GM12878 (cell line): ENCODE data around the gene TXLNB. TPM values are rescaled to one million over a fixed set of nuclear protein-coding genes. Genes with fewer than 3 reads are reported as not detected.

Source experiments
- ATAC-seq: fragments of 200-7000 bp; cut with Tn5 transposase; 3 replicates; pipeline ENCODE4 v1.9.1; 2020; ENCODE audit warnings: mild to moderate bottlenecking, moderate library complexity
- BruUV-seq: library from RNA; stranded (reverse); fragments of 400-500 nt; replicated peaks from 2 replicates; lab custom pipeline; 2021; lab: Mats Ljungman, UMichigan
- CTCF ChIA-PET: fragments of 300-600 bp; sonication (Branson Sonifier 250); formaldehyde crosslinking; extraction: SDS; loops from one replicate; lab custom pipeline; 2021; ENCODE audit warnings: inconsistent platforms; lab: Yijun Ruan, JAX
- POLR2A ChIA-PET: fragments of 350-600 bp; formaldehyde crosslinking; extraction: SDS; loops from one replicate; lab custom pipeline; 2021; ENCODE audit warnings: inconsistent platforms; lab: Charles Lee
- RAD21 ChIA-PET: fragments of 300-600 bp; sonication (Branson Sonifier 250); formaldehyde crosslinking; loops from one replicate; lab custom pipeline; 2023; ENCODE audit warnings: antibody characterized with exemption; ENCODE audit not compliant: unreplicated experiment; lab: Charles Lee
- SMC1A ChIA-PET: fragments of 300-600 bp; sonication (Branson Sonifier 250); formaldehyde crosslinking; loops from one replicate; lab custom pipeline; 2023; ENCODE audit not compliant: unreplicated experiment, uncharacterized antibody; lab: Charles Lee
- DNase-seq: peaks from one replicate; pipeline ENCODE4 v3.0.0-alpha.2; 2011; ENCODE audit warnings: low read depth, low spot score
- FAIRE-seq: peaks from 3 replicates; lab custom pipeline; 2011; peaks lifted over from hg19 to GRCh38; lab: Jason Lieb, UNC
- H2AFZ ChIP-seq: 2 replicates; pipeline ENCODE4 v1.6.0; 2011; ENCODE audit warnings: low read depth, low read length, control low read depth; ENCODE audit not compliant: control insufficient read depth
- H3K27ac ChIP-seq: 2 replicates; pipeline ENCODE4 v1.5.1; 2011; ENCODE audit warnings: control low read depth; ENCODE audit not compliant: control insufficient read depth, insufficient read depth
- H3K27me3 ChIP-seq, 2 experiments: replicated peaks in 1 of 2; 2 replicates each; pipeline versions ENCODE4 v1.6.0 to v1.6.1; 2011; ENCODE audit warnings: low read length in 1 of 2; ENCODE audit not compliant: control insufficient read depth in 2 of 2, insufficient read depth in 2 of 2
- H3K36me3 ChIP-seq, 2 experiments: 2 replicates each; pipeline ENCODE4 v1.5.1; 2011; ENCODE audit warnings: low read length in 1 of 2; ENCODE audit not compliant: control insufficient read depth in 2 of 2, insufficient read depth in 2 of 2
- H3K4me1 ChIP-seq: 2 replicates; pipeline ENCODE4 v1.6.1; 2011; ENCODE audit warnings: mild to moderate bottlenecking, low read length, moderate library complexity, mixed read lengths; ENCODE audit not compliant: control insufficient read depth, insufficient read depth
- H3K4me2 ChIP-seq: 2 replicates; pipeline ENCODE4 v1.6.0; 2011; ENCODE audit warnings: control low read depth; ENCODE audit not compliant: control insufficient read depth, insufficient read depth
- H3K4me3 ChIP-seq: fragments of 200-600 bp; sonication (generic); 2 replicates; pipeline ENCODE4 v1.5.1; 2016
- H3K79me2 ChIP-seq: 2 replicates; pipeline ENCODE4 v1.6.0; 2011; ENCODE audit warnings: low read length; ENCODE audit not compliant: control insufficient read depth, insufficient read depth
- H3K9ac ChIP-seq: 2 replicates; pipeline ENCODE4 v1.8.0; 2011; ENCODE audit warnings: low read length, control low read depth, mixed read lengths; ENCODE audit not compliant: control insufficient read depth, insufficient read depth
- H3K9me3 ChIP-seq: replicated peaks from 3 replicates; pipeline ENCODE4 v1.5.1; 2011; ENCODE audit warnings: mild to moderate bottlenecking, low read length; ENCODE audit not compliant: control insufficient read depth, insufficient read depth
- H4K20me1 ChIP-seq: 2 replicates; pipeline ENCODE4 v1.6.0; 2011; ENCODE audit not compliant: control insufficient read depth, insufficient read depth
- CHD1 ChIP-seq: IDR thresholded peaks from 2 replicates; pipeline ENCODE4 v1.6.1; 2012; ENCODE audit warnings: low read depth, low read length, improper control_type of control experiment
- DPF2 ChIP-seq: fragments of 450-650 bp; IDR thresholded peaks from 2 replicates; pipeline ENCODE4 v1.6.1; 2017; ENCODE audit warnings: mild to moderate bottlenecking
- EZH2 ChIP-seq: IDR thresholded peaks from 2 replicates; pipeline ENCODE4 v1.6.1; 2012; ENCODE audit warnings: low read depth, mild to moderate bottlenecking, control low read depth, inconsistent platforms, low read length, borderline replicate concordance; ENCODE audit not compliant: control insufficient read depth
- FOS ChIP-seq: IDR thresholded peaks from 3 replicates; pipeline ENCODE4 v1.6.1; 2011; ENCODE audit warnings: borderline replicate concordance; ENCODE audit not compliant: insufficient read length; ENCODE audit errors: extremely low read depth
- HDGF ChIP-seq: fragments of 450-650 bp; IDR thresholded peaks from 2 replicates; pipeline ENCODE4 v1.6.1; 2016; ENCODE audit warnings: antibody characterized with exemption
- LARP7 ChIP-seq: fragments of 450-650 bp; IDR thresholded peaks from 2 replicates; pipeline ENCODE4 v1.6.1; 2017; ENCODE audit warnings: mild to moderate bottlenecking
- MYB ChIP-seq: fragments of 150-350 bp; IDR thresholded peaks from 2 replicates; pipeline ENCODE4 v1.6.1; 2014; ENCODE audit warnings: mild to moderate bottlenecking, low read depth, low read length, borderline replicate concordance
- POU2F2 ChIP-seq: IDR thresholded peaks from 3 replicates; pipeline ENCODE4 v1.6.1; 2011; ENCODE audit warnings: low read depth, mild to moderate bottlenecking, low read length, borderline replicate concordance
- SMAD1 ChIP-seq: fragments of 450-650 bp; IDR thresholded peaks from 2 replicates; pipeline ENCODE4 v1.6.1; 2018; ENCODE audit warnings: mild to moderate bottlenecking, low read depth; ENCODE audit not compliant: partially characterized antibody
- SREBF1 ChIP-seq: IDR thresholded peaks from 2 replicates; pipeline ENCODE4 v1.6.1; 2012; ENCODE audit warnings: mild to moderate bottlenecking, low read length
- SRF ChIP-seq, 2 experiments: IDR thresholded peaks; 2 replicates each; pipeline ENCODE4 v1.6.1; 2011; ENCODE audit warnings: low read depth in 2 of 2, low read length in 2 of 2, mild to moderate bottlenecking in 1 of 2, moderate library complexity in 1 of 2
- ZZZ3 ChIP-seq: IDR thresholded peaks from 2 replicates; pipeline ENCODE4 v1.6.1; 2011; ENCODE audit warnings: low read depth; ENCODE audit not compliant: control insufficient read depth, insufficient read length
- WGBS: methylation state at CpG from one replicate; pipeline ENCODE4 v1.1.6; 2016; ENCODE audit warnings: low lambda C conversion rate; ENCODE audit not compliant: insufficient replicate concordance, insufficient coverage; ENCODE audit errors: missing lambda C conversion rate; 5-methylcytosine and 5-hydroxymethylcytosine counted together
- in situ Hi-C: fragments of 300-500 bp; cut with MboI; formaldehyde crosslinking; loops from 9 replicates; pipeline ENCODE4 v1.14.3; 2018; ENCODE audit warnings: mixed read lengths
- intact Hi-C: fragments of 100-400 bp; cut with micrococcal nuclease; formaldehyde crosslinking; loops from one replicate; pipeline ENCODE4 v1.14.2; 2022; ENCODE audit not compliant: unreplicated experiment
- polyA plus RNA-seq, 11 experiments: library from polyadenylated mRNA; depleted of rRNA in 4 of 11; unstranded in 6 of 11; stranded (reverse) in 5 of 11; fragments of >200 nt; fragmentation: Nextera tagmentation in 4 of 11; fragmentation: Illumina TruSeq in 1 of 11; extraction: Ambion mirVana in 4 of 11; extraction: Trizol in 1 of 11; gene quantifications; 1 replicate in 1 of 11; 2 replicates in 10 of 11; pipeline versions ENCODE4 v1.2.1 to v1.2.3, GENCODE V29; 2011 to 2016; ENCODE audit warnings: inconsistent platforms in 2 of 11, missing spikeins in 2 of 11, low read depth in 1 of 11
- total RNA-seq, 4 experiments: library from RNA; depleted of rRNA in 3 of 4; stranded (reverse); fragments of >200 nt in 3 of 4; fragmentation: Illumina TruSeq in 1 of 4; extraction: Trizol in 1 of 4; gene quantifications; 2 replicates each; pipeline versions ENCODE4 v1.2.1 to v1.2.3, GENCODE V29; 2013 to 2021
- TF ChIP-seq, protein P1 (sequence below): fragments of 450-650 bp; formaldehyde crosslinking; IDR thresholded peaks from 2 replicates; pipeline ENCODE4 v1.5.0; 2022; ENCODE audit warnings: mild to moderate bottlenecking, missing genetic modification characterization

Gene TXLNB
- total and polyA plus RNA-seq, 10 of the 15 experiments (the other 5 are each of a cell fraction or from before 2014, with no cell fraction given): 0.07 to 1.3 (median 0.22) TPM; not detected in 1

- no TSS peak for BruUV-seq
- no peak overlapping the region for H2AFZ ChIP-seq
- no peak overlapping the region for H3K9ac ChIP-seq
- H3K4me3 ChIP-seq: no peak overlapping the region
- FAIRE-seq (no peak), DNase-seq (no peak), ATAC-seq (no peak)
- TF ChIP-seq SREBF1: no peak
- TF ChIP-seq HDGF: no peak
- TF ChIP-seq SMAD1: no peak
- no peak for TF ChIP-seq CHD1
- no peak for TF ChIP-seq DPF2
- SMC1A ChIA-PET: interaction anchor here (1.2 to 2.0 kb wide), 5 partner anchors 18 to 107 kb away, joined by 3 to 14 read pairs (median 4); partner anchors contain the start of gene TXLNB
- CTCF ChIA-PET: interaction anchor here (1.1 to 1.7 kb wide), 5 partner anchors 10 to 112 kb away, joined by 3 to 4 read pairs (median 3); no protein-coding TSS in a partner anchor
- no peak overlapping the region for H3K27ac ChIP-seq
- RAD21 ChIA-PET: interaction anchor here (1.0 to 1.3 kb wide), 2 partner anchors 38 to 107 kb away, joined by 3 to 4 read pairs; no protein-coding TSS in a partner anchor
- H3K36me3 ChIP-seq: no peaks in the 10 kb centered on the region
- no peaks in the 10 kb centered on the region for H3K9me3 ChIP-seq
- H4K20me1 ChIP-seq: no peaks in the 10 kb centered on the region
- POLR2A ChIA-PET: interaction anchor here (0.6 to 2.0 kb wide), 6 partner anchors 13 to 443 kb away, joined by 3 to 5 read pairs (median 3); no protein-coding TSS in a partner anchor
- no peaks in the 10 kb centered on the region for H3K27me3 ChIP-seq
- in situ Hi-C loops: no loop called here
- intact Hi-C loops: no loop called here
- no peak overlapping the region for H3K4me2 ChIP-seq
- H3K79me2 ChIP-seq: no peaks in the 10 kb centered on the region
- no peaks in the 10 kb centered on the region for H3K4me1 ChIP-seq
- WGBS: 100% methylated on average over 3 of the region's 3 CpGs
These were observed 34.5 kb downstream of the TXLNB start for GRCh38 chr6:139257291-139257690.

DNA sequence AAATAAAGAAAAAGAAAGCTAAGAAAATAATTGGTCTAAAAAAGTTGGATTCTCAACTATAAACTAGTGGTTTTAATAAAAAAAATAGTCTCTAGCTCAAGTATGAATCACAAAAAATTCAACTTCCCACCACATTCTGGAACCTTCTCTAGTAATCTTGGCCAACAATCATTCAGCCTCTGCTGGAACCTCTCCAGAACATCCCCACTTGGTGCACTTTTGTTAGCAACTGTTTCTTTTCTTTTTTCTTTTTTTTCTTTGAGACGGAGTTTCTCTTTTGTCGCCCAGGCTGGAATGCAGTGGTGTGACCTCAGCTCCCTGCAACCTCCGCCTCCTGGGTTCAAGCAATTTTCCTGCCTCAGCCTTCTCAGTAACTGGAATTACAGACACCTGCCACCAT lies 35.7 kb downstream of the TXLNB start:
- no TSS peak for BruUV-seq
- FAIRE-seq: no peak
- no peak for ATAC-seq
- no peak for DNase-seq
- WGBS: 95% methylated on average over 3 of the region's 3 CpGs
- Histone ChIP-seq H3K4me1 (peaks cover 2% of the 10 kb centered on the region; the same call in 1 of the 2 replicates), H4K20me1 (no peaks in the 10 kb centered on the region), H3K36me3 (no peaks in the 10 kb centered on the region), H3K27ac (no peak overlapping the region), H3K79me2 (no peaks in the 10 kb centered on the region), H3K4me3 (no peak overlapping the region), H3K9me3 (no peaks in the 10 kb centered on the region), H3K27me3 (no peaks in the 10 kb centered on the region), H2AFZ (no peak overlapping the region), H3K9ac (no peak overlapping the region), H3K4me2 (no peak overlapping the region)
- SMC1A ChIA-PET: interaction anchor here (0.9 to 1.5 kb wide), 3 partner anchors 19 to 34 kb away, joined by 3 to 5 read pairs (median 4); no protein-coding TSS in a partner anchor
- CTCF ChIA-PET: interaction anchor here (1.1 to 1.5 kb wide), 2 partner anchors 37 to 114 kb away, joined by 3 to 4 read pairs; no protein-coding TSS in a partner anchor
- RAD21 ChIA-PET: interaction anchor here (0.8 to 1.0 kb wide), 2 partner anchors 14 to 108 kb away, joined by 3 read pairs; no protein-coding TSS in a partner anchor
- in situ Hi-C loops (no loop called here), intact Hi-C loops (no loop called here)
- POLR2A ChIA-PET: no interaction called here
- TF ChIP-seq, protein P1, sequence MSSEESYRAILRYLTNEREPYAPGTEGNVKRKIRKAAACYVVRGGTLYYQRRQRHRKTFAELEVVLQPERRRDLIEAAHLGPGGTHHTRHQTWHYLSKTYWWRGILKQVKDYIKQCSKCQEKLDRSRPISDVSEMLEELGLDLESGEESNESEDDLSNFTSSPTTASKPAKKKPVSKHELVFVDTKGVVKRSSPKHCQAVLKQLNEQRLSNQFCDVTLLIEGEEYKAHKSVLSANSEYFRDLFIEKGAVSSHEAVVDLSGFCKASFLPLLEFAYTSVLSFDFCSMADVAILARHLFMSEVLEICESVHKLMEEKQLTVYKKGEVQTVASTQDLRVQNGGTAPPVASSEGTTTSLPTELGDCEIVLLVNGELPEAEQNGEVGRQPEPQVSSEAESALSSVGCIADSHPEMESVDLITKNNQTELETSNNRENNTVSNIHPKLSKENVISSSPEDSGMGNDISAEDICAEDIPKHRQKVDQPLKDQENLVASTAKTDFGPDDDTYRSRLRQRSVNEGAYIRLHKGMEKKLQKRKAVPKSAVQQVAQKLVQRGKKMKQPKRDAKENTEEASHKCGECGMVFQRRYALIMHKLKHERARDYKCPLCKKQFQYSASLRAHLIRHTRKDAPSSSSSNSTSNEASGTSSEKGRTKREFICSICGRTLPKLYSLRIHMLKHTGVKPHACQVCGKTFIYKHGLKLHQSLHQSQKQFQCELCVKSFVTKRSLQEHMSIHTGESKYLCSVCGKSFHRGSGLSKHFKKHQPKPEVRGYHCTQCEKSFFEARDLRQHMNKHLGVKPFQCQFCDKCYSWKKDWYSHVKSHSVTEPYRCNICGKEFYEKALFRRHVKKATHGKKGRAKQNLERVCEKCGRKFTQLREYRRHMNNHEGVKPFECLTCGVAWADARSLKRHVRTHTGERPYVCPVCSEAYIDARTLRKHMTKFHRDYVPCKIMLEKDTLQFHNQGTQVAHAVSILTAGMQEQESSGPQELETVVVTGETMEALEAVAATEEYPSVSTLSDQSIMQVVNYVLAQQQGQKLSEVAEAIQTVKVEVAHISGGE (CRISPR knock-in tag): no peak
- TF ChIP-seq EZH2: no peak
- TF ChIP-seq MYB: no peak
- TF ChIP-seq FOS: no peak
- no peak for TF ChIP-seq LARP7
- TF ChIP-seq POU2F2: no peak
- TF ChIP-seq ZZZ3: no peak
- no peak for TF ChIP-seq SRF (IDR thresholded peaks at IDR 0.05; ENCODE audit: low read depth in 2 of 2, low read length in 2 of 2)
